Activated B cell treated with CpG ODN at 0.5 μM for 24 hours (primary cell): ENCODE measurements around the gene IL17RA. TPM values are rescaled to one million over a fixed set of nuclear protein-coding genes. Genes with fewer than 3 reads are reported as not detected.

ENCODE experiments used
- ATAC-seq: fragments of 200-7000 bp; cut with Tn5 transposase; one replicate; pipeline ENCODE4 v1.10.0; 2021; ENCODE audit warnings: low read depth, mild to moderate bottlenecking, moderate library complexity
- CTCF ChIA-PET: fragments of 350-600 bp; sonication (Branson Sonifier 250); formaldehyde crosslinking; loops from one replicate; lab custom pipeline; 2021; ENCODE audit warnings: antibody characterized with exemption; lab: Charles Lee
- POLR2A ChIA-PET: fragments of 350-600 bp; sonication (Branson Sonifier 250); formaldehyde crosslinking; loops from one replicate; lab custom pipeline; 2021; ENCODE audit warnings: antibody characterized with exemption; lab: Charles Lee
- DNase-seq: peaks from one replicate; pipeline ENCODE4 v3.0.0; 2022
- H3K27ac Mint-ChIP-seq: one replicate; pipeline ENCODE4 v1.8.0; 2020; ENCODE audit warnings: mixed read lengths
- H3K27me3 Mint-ChIP-seq: one replicate; pipeline ENCODE4 v1.8.0; 2021; ENCODE audit warnings: mixed read lengths
- H3K36me3 Mint-ChIP-seq: one replicate; pipeline ENCODE4 v1.8.0; 2021; ENCODE audit warnings: low read depth, mixed read lengths
- H3K4me1 Mint-ChIP-seq: one replicate; pipeline ENCODE4 v1.8.0; 2021; ENCODE audit warnings: mixed read lengths
- H3K4me3 Mint-ChIP-seq: one replicate; pipeline ENCODE4 v1.8.0; 2020; ENCODE audit warnings: mild to moderate bottlenecking, mixed read lengths
- H3K9me3 Mint-ChIP-seq: one replicate; pipeline ENCODE4 v1.8.0; 2020; ENCODE audit warnings: mixed read lengths
- CTCF ChIP-seq: fragments of 200-600 bp; IDR thresholded peaks from one replicate; pipeline ENCODE4 v1.8.0; 2022; ENCODE audit warnings: antibody characterized with exemption, mild to moderate bottlenecking
- intact Hi-C: fragments of 100-400 bp; cut with micrococcal nuclease; formaldehyde crosslinking; loops from one replicate; pipeline ENCODE4 v1.15.1; 2024
- total RNA-seq: library from RNA; stranded (reverse); gene quantifications from 2 replicates; pipeline ENCODE4 v1.2.3, GENCODE V29; 2022

IL17RA gene
- total RNA-seq, 1 donor from 2014 or later = 18.1 TPM

- H3K36me3 Mint-ChIP-seq = peaks cover 82% of the 10 kb centered on the region
- ATAC-seq (no peak), DNase-seq (no peak)
- no peaks in the 10 kb centered on the region for H3K9me3 Mint-ChIP-seq
- ChIA-PET POLR2A (no interaction called here), CTCF (no interaction called here)
- intact Hi-C loops = no loop called here
- H3K4me3 Mint-ChIP-seq = no peak overlapping the region
- H3K4me1 Mint-ChIP-seq = peaks cover 32% of the 10 kb centered on the region
- H3K27me3 Mint-ChIP-seq = no peaks in the 10 kb centered on the region
- no peak overlapping the region for H3K27ac Mint-ChIP-seq
- TF ChIP-seq CTCF = no peak
These were observed 17.5 kb downstream of the IL17RA start for GRCh38 chr22:17102297-17102667.

GRCh38 chr22:17103351-17103750 lies 18.6 kb downstream of the IL17RA start:
- ChIA-PET POLR2A (no interaction called here), CTCF (no interaction called here)
- Mint-ChIP-seq H3K4me3 (no peak overlapping the region), H3K27ac (no peak overlapping the region), H3K9me3 (no peaks in the 10 kb centered on the region), H3K27me3 (no peaks in the 10 kb centered on the region), H3K4me1 (peaks cover 21% of the 10 kb centered on the region), H3K36me3 (peaks cover 86% of the 10 kb centered on the region)
- intact Hi-C loops = no loop called here
- no peak for DNase-seq
- TF ChIP-seq CTCF = no peak
- ATAC-seq = no peak

GRCh38 chr22:17104336-17104935 lies 19.6 kb downstream of the IL17RA start:
- no peak for TF ChIP-seq CTCF
- no peak overlapping the region for H3K27ac Mint-ChIP-seq
- CTCF ChIA-PET = no interaction called here
- intact Hi-C loops = no loop called here
- H3K9me3 Mint-ChIP-seq = no peaks in the 10 kb centered on the region
- no peaks in the 10 kb centered on the region for H3K27me3 Mint-ChIP-seq
- H3K4me3 Mint-ChIP-seq = no peak overlapping the region
- ATAC-seq (no peak), DNase-seq (no peak)
- POLR2A ChIA-PET = no interaction called here
- H3K4me1 Mint-ChIP-seq = peaks cover 10% of the 10 kb centered on the region
- peaks cover 81% of the 10 kb centered on the region for H3K36me3 Mint-ChIP-seq

GRCh38 chr22:17105143-17106129 lies 20.6 kb downstream of the IL17RA start:
- no peak for ATAC-seq
- peaks cover 78% of the 10 kb centered on the region for H3K36me3 Mint-ChIP-seq
- no peak for TF ChIP-seq CTCF
- intact Hi-C loops = no loop called here
- ChIA-PET CTCF (no interaction called here), POLR2A (no interaction called here)
- H3K4me3 Mint-ChIP-seq = no peak overlapping the region
- no peak for DNase-seq
- no peaks in the 10 kb centered on the region for H3K9me3 Mint-ChIP-seq
- H3K4me1 Mint-ChIP-seq = peaks cover 9% of the 10 kb centered on the region
- no peak overlapping the region for H3K27ac Mint-ChIP-seq
- H3K27me3 Mint-ChIP-seq = no peaks in the 10 kb centered on the region

- H3K27me3 Mint-ChIP-seq = no peaks in the 10 kb centered on the region
These were observed 21.5 kb downstream of the IL17RA start for GRCh38 chr22:17106161-17106784.

More at GRCh38 chr22:17106161-17106784, 21.5 kb downstream of the IL17RA start:
- no peak for DNase-seq
- ChIA-PET CTCF (no interaction called here), POLR2A (interaction anchor here (1.0 kb wide), 1 partner anchor 408 kb away, joined by 3 read pairs; no protein-coding TSS in a partner anchor)
- intact Hi-C loops = no loop called here
- TF ChIP-seq CTCF = no peak
- Mint-ChIP-seq H3K36me3 (peaks cover 73% of the 10 kb centered on the region), H3K9me3 (no peaks in the 10 kb centered on the region), H3K4me1 (peaks cover 9% of the 10 kb centered on the region), H3K4me3 (no peak overlapping the region), H3K27ac (no peak overlapping the region)
- ATAC-seq = no peak
